ENCODE data around the gene ANK3. TPM values are rescaled to one million over a fixed set of nuclear protein-coding genes. Genes with fewer than 3 reads are reported as not detected.

The ANK3 gene
- total and polyA plus RNA-seq, 4 experiments from 2014 or later = 7.2 to 90.1 (median 55.8) TPM

GRCh38 chr10:60149003-60149402 lies 240.7 kb downstream of the ANK3 start:
- Histone ChIP-seq H3K9me3 (ENCODE audit: control insufficient read depth in 1 of 2, low read length in 2 of 2) (no peaks in the 10 kb centered on the region), H3K27ac (ENCODE audit: low read depth, low read length) (no peak overlapping the region), H3K4me3 (ENCODE audit: low read length in 2 of 2) (no peak overlapping the region), H3K27me3 (ENCODE audit: insufficient read depth, low read length) (no peaks in the 10 kb centered on the region), H3K4me1 (ENCODE audit: insufficient read depth, low read length) (no peaks in the 10 kb centered on the region), H3K36me3 (ENCODE audit: insufficient read depth, low read length) (no peaks in the 10 kb centered on the region)
- peaks cover 17 to 57% of the 10 kb centered on the region in 2 donors for H3K36me3 Mint-ChIP-seq
- peaks cover 0 to 10% (median 2%) of the 10 kb centered on the region in 4 donors for H3K4me1 Mint-ChIP-seq
- no peaks in the 10 kb centered on the region for H3K27me3 Mint-ChIP-seq
- no peak overlapping the region for H3K4me3 Mint-ChIP-seq
- ChIA-PET POLR2A (ENCODE audit: partially characterized antibody) (no interaction called here), CTCF (ENCODE audit: partially characterized antibody) (no interaction called here)
- intact Hi-C loops (cut with micrococcal nuclease) = no loop called here
- peaks cover 0 to 2% (median 0%) of the 10 kb centered on the region in 8 donors for H3K9me3 Mint-ChIP-seq
- H3K27ac Mint-ChIP-seq = peak overlapping the region in 1 of 7 donors; percentile 36
- DNase-seq = no peak

- Mint-ChIP-seq H3K9me3 (peaks cover 0 to 3% (median 0%) of the 10 kb centered on the region in 8 donors), H3K27ac (peak overlapping the region in 1 of 7 donors; percentile 55), H3K27me3 (no peaks in the 10 kb centered on the region), H3K36me3 (peaks cover 17 to 59% of the 10 kb centered on the region in 2 donors), H3K4me1 (peaks cover 0 to 11% (median 4%) of the 10 kb centered on the region in 4 donors), H3K4me3 (no peak overlapping the region)
- CTCF ChIA-PET (ENCODE audit: partially characterized antibody) = no interaction called here
- POLR2A ChIA-PET (ENCODE audit: partially characterized antibody) = no interaction called here
- Histone ChIP-seq H3K27me3 (ENCODE audit: insufficient read depth, low read length) (no peaks in the 10 kb centered on the region), H3K9me3 (ENCODE audit: control insufficient read depth in 1 of 2, low read length in 2 of 2) (no peaks in the 10 kb centered on the region), H3K36me3 (ENCODE audit: insufficient read depth, low read length) (no peaks in the 10 kb centered on the region), H3K4me1 (ENCODE audit: insufficient read depth, low read length) (no peaks in the 10 kb centered on the region), H3K4me3 (ENCODE audit: low read length in 2 of 2) (no peak overlapping the region), H3K27ac (ENCODE audit: low read depth, low read length) (no peak overlapping the region)
- no peak for DNase-seq
- intact Hi-C loops (cut with micrococcal nuclease) = no loop called here
Observed at GRCh38 chr10:60148266-60148840, 241.3 kb downstream of the ANK3 start.

DNA sequence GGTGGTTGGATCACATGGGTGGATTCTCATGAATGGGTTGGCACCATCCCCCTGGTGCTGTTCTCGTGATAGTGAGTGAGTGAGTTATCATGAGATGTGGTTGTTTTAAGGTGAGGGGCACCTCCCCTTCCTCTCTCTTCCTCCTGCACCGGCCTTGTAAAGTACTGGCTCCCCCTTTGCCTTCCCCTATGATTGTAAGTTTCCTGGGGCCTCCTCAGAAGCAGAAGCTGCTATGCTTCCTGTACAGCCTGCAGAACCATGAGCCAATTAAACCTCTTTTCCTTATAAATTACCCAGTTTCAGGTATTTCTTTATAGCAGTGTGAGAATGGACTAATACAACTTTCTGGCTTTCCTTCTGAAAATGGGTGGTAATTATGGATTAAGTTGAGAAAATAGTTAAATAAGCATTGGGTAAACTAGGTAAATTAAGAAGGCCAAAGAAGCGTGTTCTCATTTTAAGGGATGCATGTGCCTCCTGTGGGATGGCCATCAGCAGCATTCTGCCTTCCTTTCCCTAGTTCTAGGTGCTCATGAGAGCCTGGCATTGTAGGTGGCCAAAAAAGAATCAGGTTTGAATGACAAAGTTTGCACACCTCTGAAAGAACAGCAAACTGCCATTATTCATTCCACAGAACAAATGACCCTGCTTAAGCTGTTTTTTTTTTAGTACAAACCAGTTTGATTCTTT lies 242.0 kb downstream of the ANK3 start:
- Mint-ChIP-seq H3K4me1 (peaks cover 0 to 11% (median 4%) of the 10 kb centered on the region in 4 donors), H3K9me3 (peaks cover 0 to 3% (median 0%) of the 10 kb centered on the region in 8 donors), H3K4me3 (no peak overlapping the region), H3K36me3 (peaks cover 11 to 53% of the 10 kb centered on the region in 2 donors), H3K27ac (peak overlapping the region in 2 of 7 donors; percentile 22 to 55), H3K27me3 (no peaks in the 10 kb centered on the region)
- POLR2A ChIA-PET (ENCODE audit: partially characterized antibody) = no interaction called here
- CTCF ChIA-PET (ENCODE audit: partially characterized antibody) = no interaction called here
- no peaks in the 10 kb centered on the region for H3K9me3 ChIP-seq (ENCODE audit: control insufficient read depth in 1 of 2, low read length in 2 of 2)
- DNase-seq = no peak
- no peaks in the 10 kb centered on the region for H3K27me3 ChIP-seq (ENCODE audit: insufficient read depth, low read length)
- no peaks in the 10 kb centered on the region for H3K36me3 ChIP-seq (ENCODE audit: insufficient read depth, low read length)
- no peak overlapping the region for H3K4me3 ChIP-seq (ENCODE audit: low read length in 2 of 2)
- intact Hi-C loops (cut with micrococcal nuclease) = no loop called here
- H3K27ac ChIP-seq (ENCODE audit: low read depth, low read length) = no peak overlapping the region
- no peaks in the 10 kb centered on the region for H3K4me1 ChIP-seq (ENCODE audit: insufficient read depth, low read length)

- Mint-ChIP-seq H3K36me3 (peaks cover 10 to 48% of the 10 kb centered on the region in 2 donors), H3K4me1 (peaks cover 0 to 13% (median 4%) of the 10 kb centered on the region in 4 donors), H3K27me3 (no peaks in the 10 kb centered on the region), H3K4me3 (no peak overlapping the region), H3K27ac (peak overlapping the region in 2 of 7 donors; percentile 26 to 38), H3K9me3 (peaks cover 0 to 3% (median 0%) of the 10 kb centered on the region in 8 donors)
- DNase-seq = no peak
- intact Hi-C loops (cut with micrococcal nuclease) = no loop called here
- POLR2A ChIA-PET (ENCODE audit: partially characterized antibody) = no interaction called here
- no peaks in the 10 kb centered on the region for H3K36me3 ChIP-seq (ENCODE audit: insufficient read depth, low read length)
- H3K27ac ChIP-seq (ENCODE audit: low read depth, low read length) = no peak overlapping the region
- H3K9me3 ChIP-seq (ENCODE audit: control insufficient read depth in 1 of 2, low read length in 2 of 2) = no peaks in the 10 kb centered on the region
- H3K27me3 ChIP-seq (ENCODE audit: insufficient read depth, low read length) = no peaks in the 10 kb centered on the region
- H3K4me1 ChIP-seq (ENCODE audit: insufficient read depth, low read length) = no peaks in the 10 kb centered on the region
- CTCF ChIA-PET (ENCODE audit: partially characterized antibody) = no interaction called here
- no peak overlapping the region for H3K4me3 ChIP-seq (ENCODE audit: low read length in 2 of 2)
Observed at GRCh38 chr10:60147025-60147424, 242.7 kb downstream of the ANK3 start.

DNA sequence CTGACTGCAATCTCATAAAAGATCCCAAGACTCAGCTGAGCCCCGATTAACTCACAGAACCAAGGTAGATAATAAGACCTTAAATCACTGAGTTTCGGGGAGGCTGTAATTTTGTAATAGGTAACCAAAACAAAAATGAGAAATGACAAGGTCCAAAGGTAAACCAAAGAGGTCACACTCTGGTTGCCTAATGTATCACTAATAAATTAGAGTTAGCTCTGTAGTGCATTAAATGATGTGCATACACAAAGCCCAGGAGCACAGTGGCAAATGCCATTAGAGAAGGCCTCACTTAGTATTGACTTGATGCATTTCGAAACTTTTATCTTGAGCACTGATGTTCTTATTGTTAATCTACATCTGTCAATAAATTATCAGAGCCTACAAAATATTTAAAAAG lies 245.6 kb downstream of the ANK3 start:
- peaks cover 0 to 3% (median 0%) of the 10 kb centered on the region in 8 donors for H3K9me3 Mint-ChIP-seq
- Histone ChIP-seq H3K4me3 (ENCODE audit: low read length in 2 of 2) (no peak overlapping the region), H3K27ac (ENCODE audit: low read depth, low read length) (no peak overlapping the region), H3K27me3 (ENCODE audit: insufficient read depth, low read length) (no peaks in the 10 kb centered on the region), H3K36me3 (ENCODE audit: insufficient read depth, low read length) (no peaks in the 10 kb centered on the region), H3K4me1 (ENCODE audit: insufficient read depth, low read length) (no peaks in the 10 kb centered on the region), H3K9me3 (ENCODE audit: control insufficient read depth in 1 of 2, low read length in 2 of 2) (no peaks in the 10 kb centered on the region)
- H3K27ac Mint-ChIP-seq = no peak overlapping the region
- H3K27me3 Mint-ChIP-seq = no peaks in the 10 kb centered on the region
- H3K4me3 Mint-ChIP-seq = no peak overlapping the region
- H3K36me3 Mint-ChIP-seq = peaks cover 9 to 34% of the 10 kb centered on the region in 2 donors
- H3K4me1 Mint-ChIP-seq = peaks cover 0 to 12% (median 6%) of the 10 kb centered on the region in 4 donors
- ChIA-PET POLR2A (ENCODE audit: partially characterized antibody) (no interaction called here), CTCF (ENCODE audit: partially characterized antibody) (no interaction called here)
- DNase-seq = no peak
- intact Hi-C loops (cut with micrococcal nuclease) = no loop called here

DNA sequence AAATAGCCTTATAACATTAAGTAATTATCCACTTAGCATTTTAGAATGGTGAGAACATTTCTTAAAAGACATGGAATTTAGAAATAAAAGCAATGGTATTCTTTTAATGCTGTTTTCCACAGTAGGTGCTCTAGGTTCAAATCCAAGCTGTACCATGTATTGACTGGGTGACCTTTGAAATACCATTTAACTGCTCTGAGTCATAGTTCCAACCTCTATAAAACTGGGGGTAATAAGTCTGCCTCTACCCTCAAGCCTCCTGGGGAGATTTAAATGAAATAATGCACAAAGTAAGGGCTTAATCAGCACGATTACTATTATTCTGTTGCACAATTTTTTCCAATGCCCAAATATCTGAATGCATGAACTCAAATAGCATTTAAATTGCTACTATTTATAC lies 246.9 kb downstream of the ANK3 start:
- ChIA-PET POLR2A (ENCODE audit: partially characterized antibody) (no interaction called here), CTCF (ENCODE audit: partially characterized antibody) (no interaction called here)
- Mint-ChIP-seq H3K9me3 (peaks cover 0 to 2% (median 0%) of the 10 kb centered on the region in 8 donors), H3K27me3 (no peaks in the 10 kb centered on the region), H3K4me1 (peaks cover 0 to 12% (median 7%) of the 10 kb centered on the region in 4 donors), H3K36me3 (peaks cover 15 to 38% of the 10 kb centered on the region in 2 donors), H3K27ac (no peak overlapping the region), H3K4me3 (no peak overlapping the region)
- no peak overlapping the region for H3K4me3 ChIP-seq (ENCODE audit: low read length in 2 of 2)
- intact Hi-C loops (cut with micrococcal nuclease) = no loop called here
- H3K27me3 ChIP-seq (ENCODE audit: insufficient read depth, low read length) = no peaks in the 10 kb centered on the region
- no peak overlapping the region for H3K27ac ChIP-seq (ENCODE audit: low read depth, low read length)
- H3K9me3 ChIP-seq (ENCODE audit: control insufficient read depth in 1 of 2, low read length in 2 of 2) = no peaks in the 10 kb centered on the region
- DNase-seq = no peak
- H3K36me3 ChIP-seq (ENCODE audit: insufficient read depth, low read length) = no peaks in the 10 kb centered on the region
- no peaks in the 10 kb centered on the region for H3K4me1 ChIP-seq (ENCODE audit: insufficient read depth, low read length)

DNA sequence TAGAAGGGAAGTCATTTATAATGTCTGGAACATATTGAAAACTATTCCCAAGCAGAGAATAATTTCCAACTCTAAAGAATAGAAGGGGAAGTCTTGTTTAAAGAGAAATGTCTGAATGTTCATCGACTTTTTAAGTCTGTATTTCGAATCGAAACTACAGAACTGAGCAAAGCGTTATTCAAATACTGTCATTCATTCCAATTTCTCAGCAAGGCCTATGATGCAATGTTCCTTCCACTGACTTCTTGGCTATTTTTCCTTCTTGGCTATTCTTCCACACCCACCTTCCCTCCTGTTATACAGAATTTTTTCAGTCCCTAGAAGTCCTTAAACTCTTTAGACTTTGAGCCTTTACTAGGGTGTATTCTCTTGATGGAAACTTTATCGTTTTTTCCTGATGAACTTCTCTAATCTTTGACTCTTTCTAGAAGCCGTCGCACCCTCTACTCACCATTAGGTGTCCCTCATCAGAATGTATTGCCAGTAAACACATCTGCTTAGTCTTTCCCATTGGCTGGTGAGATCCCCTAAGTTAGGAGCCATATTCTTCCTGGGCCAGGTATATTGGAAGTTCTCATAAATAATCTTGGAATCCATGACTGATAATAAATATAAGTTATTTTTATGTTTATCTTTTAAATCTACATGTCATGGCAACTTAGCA lies 247.6 kb downstream of the ANK3 start:
- intact Hi-C loops (cut with micrococcal nuclease) = no loop called here
- Histone ChIP-seq H3K27ac (ENCODE audit: low read depth, low read length) (no peak overlapping the region), H3K4me1 (ENCODE audit: insufficient read depth, low read length) (no peaks in the 10 kb centered on the region), H3K27me3 (ENCODE audit: insufficient read depth, low read length) (no peaks in the 10 kb centered on the region), H3K4me3 (ENCODE audit: low read length in 2 of 2) (no peak overlapping the region), H3K9me3 (ENCODE audit: control insufficient read depth in 1 of 2, low read length in 2 of 2) (no peaks in the 10 kb centered on the region), H3K36me3 (ENCODE audit: insufficient read depth, low read length) (no peaks in the 10 kb centered on the region)
- H3K4me3 Mint-ChIP-seq = no peak overlapping the region
- ChIA-PET POLR2A (ENCODE audit: partially characterized antibody) (no interaction called here), CTCF (ENCODE audit: partially characterized antibody) (no interaction called here)
- H3K27me3 Mint-ChIP-seq = no peaks in the 10 kb centered on the region
- H3K9me3 Mint-ChIP-seq = peaks cover 0 to 2% (median 0%) of the 10 kb centered on the region in 8 donors
- DNase-seq = no peak
- H3K27ac Mint-ChIP-seq = no peak overlapping the region
- peaks cover 0 to 12% (median 7%) of the 10 kb centered on the region in 4 donors for H3K4me1 Mint-ChIP-seq
- H3K36me3 Mint-ChIP-seq = peaks cover 15 to 38% of the 10 kb centered on the region in 2 donors
